ENCODE data around the gene TPST2.

Gene TPST2

GRCh38 chr22:26514419-26515161, 75.3 kb downstream of the TPST2 start:
- Mint-ChIP-seq H3K4me1 (peaks cover 44% of the 10 kb centered on the region), H3K27ac (peak overlapping the region; percentile 99), H3K9me3 (no peaks in the 10 kb centered on the region), H3K4me3 (peak overlapping the region; percentile 100), H3K36me3 (ENCODE audit: low read depth) (peaks cover 13% of the 10 kb centered on the region), H3K27me3 (ENCODE audit: low read depth, poor library complexity) (no peaks in the 10 kb centered on the region)
- TF ChIP-seq CTCF (IDR thresholded peaks at IDR 0.05): no peak
- DNase-seq: no peak

- Mint-ChIP-seq H3K9me3 (no peaks in the 10 kb centered on the region), H3K4me1 (peaks cover 44% of the 10 kb centered on the region), H3K4me3 (peak overlapping the region; percentile 100), H3K27me3 (ENCODE audit: low read depth, poor library complexity) (no peaks in the 10 kb centered on the region), H3K36me3 (ENCODE audit: low read depth) (peaks cover 20% of the 10 kb centered on the region), H3K27ac (peak overlapping the region; percentile 99)
- no peak for TF ChIP-seq CTCF (IDR thresholded peaks at IDR 0.05)
- DNase-seq: no peak
Observed at GRCh38 chr22:26513838-26514237, 76.1 kb downstream of the TPST2 start.

- TF ChIP-seq CTCF (IDR thresholded peaks at IDR 0.05): no peak
- H3K27ac Mint-ChIP-seq: peak within 1 kb of the TSS; percentile 99
- no peaks in the 10 kb centered on the region for H3K27me3 Mint-ChIP-seq (ENCODE audit: low read depth, poor library complexity)
- H3K36me3 Mint-ChIP-seq (ENCODE audit: low read depth): peaks cover 21% of the 10 kb centered on the region
- DNase-seq: peak; percentile 97
- H3K4me1 Mint-ChIP-seq: peaks cover 44% of the 10 kb centered on the region
- peak within 1 kb of the TSS; percentile 100 for H3K4me3 Mint-ChIP-seq
- H3K9me3 Mint-ChIP-seq: no peaks in the 10 kb centered on the region
Observed at GRCh38 chr22:26512149-26512793, 77.7 kb downstream of the TPST2 start, which contains the start of gene TFIP11. TSS of gene TFIP11 (minus strand) at chr22:26512473. CDS start at chr22:26510272, 2,201 bp downstream.

DNA sequence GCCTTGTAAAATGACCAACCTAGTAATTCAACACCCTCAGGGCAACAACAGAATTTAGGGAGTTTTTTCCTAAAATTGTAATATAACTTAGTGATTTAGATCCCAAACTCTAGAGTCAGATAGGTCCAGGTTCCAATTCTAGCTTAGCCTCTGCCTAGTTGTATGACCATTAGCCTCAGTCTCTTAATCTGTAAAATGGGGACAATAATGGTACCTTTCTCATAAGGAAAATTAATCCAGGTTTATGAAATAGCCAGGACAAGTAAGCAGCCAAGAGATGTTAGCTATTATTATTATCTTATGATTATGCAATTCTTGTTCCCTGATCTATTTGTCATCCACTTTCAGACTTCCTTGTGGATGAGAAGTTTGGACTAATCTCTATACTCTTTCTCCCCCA, 81.8 kb downstream of the TPST2 start:
- Mint-ChIP-seq H3K27me3 (ENCODE audit: low read depth, poor library complexity) (no peaks in the 10 kb centered on the region), H3K27ac (no peak overlapping the region), H3K4me3 (no peak overlapping the region), H3K4me1 (peaks cover 35% of the 10 kb centered on the region), H3K9me3 (no peaks in the 10 kb centered on the region), H3K36me3 (ENCODE audit: low read depth) (peaks cover 45% of the 10 kb centered on the region)
- no peak for DNase-seq
- TF ChIP-seq CTCF (IDR thresholded peaks at IDR 0.05): no peak

- no peaks in the 10 kb centered on the region for H3K9me3 Mint-ChIP-seq
- H3K4me1 Mint-ChIP-seq: peaks cover 12% of the 10 kb centered on the region
- no peak overlapping the region for H3K4me3 Mint-ChIP-seq
- no peak for DNase-seq
- no peak for TF ChIP-seq CTCF (IDR thresholded peaks at IDR 0.05)
- peaks cover 61% of the 10 kb centered on the region for H3K36me3 Mint-ChIP-seq (ENCODE audit: low read depth)
- H3K27me3 Mint-ChIP-seq (ENCODE audit: low read depth, poor library complexity): no peaks in the 10 kb centered on the region
- H3K27ac Mint-ChIP-seq: peak overlapping the region; percentile 78
Observed at GRCh38 chr22:26503758-26504157, 86.2 kb downstream of the TPST2 start.
